ENCODE measurements around the gene MITF. TPM values are rescaled to one million over a fixed set of nuclear protein-coding genes. Genes with fewer than 3 reads are reported as not detected.

MITF gene
- total RNA-seq, 1 donor: 30.2 TPM

GRCh38 chr3:69724722-69725435, 14.4 kb upstream of the MITF start:
- TF ChIP-seq, protein P1, sequence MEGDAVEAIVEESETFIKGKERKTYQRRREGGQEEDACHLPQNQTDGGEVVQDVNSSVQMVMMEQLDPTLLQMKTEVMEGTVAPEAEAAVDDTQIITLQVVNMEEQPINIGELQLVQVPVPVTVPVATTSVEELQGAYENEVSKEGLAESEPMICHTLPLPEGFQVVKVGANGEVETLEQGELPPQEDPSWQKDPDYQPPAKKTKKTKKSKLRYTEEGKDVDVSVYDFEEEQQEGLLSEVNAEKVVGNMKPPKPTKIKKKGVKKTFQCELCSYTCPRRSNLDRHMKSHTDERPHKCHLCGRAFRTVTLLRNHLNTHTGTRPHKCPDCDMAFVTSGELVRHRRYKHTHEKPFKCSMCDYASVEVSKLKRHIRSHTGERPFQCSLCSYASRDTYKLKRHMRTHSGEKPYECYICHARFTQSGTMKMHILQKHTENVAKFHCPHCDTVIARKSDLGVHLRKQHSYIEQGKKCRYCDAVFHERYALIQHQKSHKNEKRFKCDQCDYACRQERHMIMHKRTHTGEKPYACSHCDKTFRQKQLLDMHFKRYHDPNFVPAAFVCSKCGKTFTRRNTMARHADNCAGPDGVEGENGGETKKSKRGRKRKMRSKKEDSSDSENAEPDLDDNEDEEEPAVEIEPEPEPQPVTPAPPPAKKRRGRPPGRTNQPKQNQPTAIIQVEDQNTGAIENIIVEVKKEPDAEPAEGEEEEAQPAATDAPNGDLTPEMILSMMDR (IDR thresholded peaks at IDR 0.05; ENCODE audit: insufficient read depth, low read depth, low read length): no peak
- peak; percentile 85 for DNase-seq (ENCODE audit: low read depth)
- H3K4me3 ChIP-seq (ENCODE audit: low read depth, low read length): no peak overlapping the region

DNA sequence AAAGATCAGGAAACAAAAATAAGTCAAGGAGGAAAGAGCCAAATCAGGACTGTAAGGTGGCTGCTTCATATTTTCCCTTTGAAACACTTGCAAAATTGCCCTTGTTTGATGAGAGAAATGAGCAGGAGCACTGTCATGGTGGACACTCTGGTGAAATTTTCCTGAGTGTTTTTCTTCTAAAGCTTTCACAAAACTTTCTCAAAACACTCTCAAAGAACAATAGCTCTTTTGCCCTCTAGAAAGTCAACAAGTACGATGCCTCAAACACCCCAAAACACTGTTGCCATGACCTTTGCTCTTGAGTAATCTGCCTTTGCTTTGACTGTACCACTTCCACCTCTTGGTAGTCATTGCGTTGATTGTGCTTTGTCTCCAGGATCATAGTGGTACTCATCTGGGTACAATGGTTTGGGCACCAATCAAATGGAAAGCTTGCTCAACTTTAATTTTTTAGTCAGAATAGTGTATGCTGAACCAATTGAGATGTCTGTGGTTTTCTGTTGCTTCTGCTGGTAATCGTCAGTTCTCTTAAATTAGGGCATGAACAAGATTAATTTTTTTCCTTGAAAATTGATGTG, 13.2 kb upstream of the MITF start:
- no peak overlapping the region for H3K4me3 ChIP-seq (ENCODE audit: low read depth, low read length)
- DNase-seq (ENCODE audit: low read depth): no peak
- TF ChIP-seq, protein P1 (IDR thresholded peaks at IDR 0.05; ENCODE audit: insufficient read depth, low read depth, low read length): no peak

GRCh38 chr3:69729147-69729919, 9.9 kb upstream of the MITF start:
- DNase-seq (ENCODE audit: low read depth): no peak
- H3K4me3 ChIP-seq (ENCODE audit: low read depth, low read length): no peak overlapping the region
- TF ChIP-seq, protein P1 (IDR thresholded peaks at IDR 0.05; ENCODE audit: insufficient read depth, low read depth, low read length): no peak

- no peak for DNase-seq (ENCODE audit: low read depth)
- no peak overlapping the region for H3K4me3 ChIP-seq (ENCODE audit: low read depth, low read length)
- TF ChIP-seq, protein P1 (IDR thresholded peaks at IDR 0.05; ENCODE audit: insufficient read depth, low read depth, low read length): no peak
These were observed 8.2 kb upstream of the MITF start for GRCh38 chr3:69731080-69731479.

GRCh38 chr3:69735893-69736292, 3.4 kb upstream of the MITF start:
- no peak for DNase-seq (ENCODE audit: low read depth)
- H3K4me3 ChIP-seq (ENCODE audit: low read depth, low read length): no peak overlapping the region
- TF ChIP-seq, protein P1 (IDR thresholded peaks at IDR 0.05; ENCODE audit: insufficient read depth, low read depth, low read length): no peak

DNA sequence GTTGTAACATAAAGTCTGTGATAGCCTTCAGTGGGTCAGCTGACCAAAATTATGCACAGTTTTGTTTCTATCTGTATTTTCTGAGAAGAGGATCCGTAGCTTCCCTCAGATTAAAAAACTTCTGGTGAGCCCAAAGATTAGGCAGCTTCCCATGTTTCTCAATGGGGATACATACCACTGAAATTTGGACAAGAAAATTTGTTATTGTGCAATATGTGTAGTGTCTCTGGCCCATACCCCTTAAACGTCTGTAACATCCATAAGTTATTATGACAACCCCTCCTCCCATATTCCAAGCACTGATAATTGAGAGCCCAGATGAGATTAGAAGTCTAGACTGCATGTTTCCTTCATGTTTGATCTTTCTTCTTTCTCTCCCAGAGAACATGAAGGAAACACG, 1.9 kb upstream of the MITF start:
- TF ChIP-seq, protein P1 (IDR thresholded peaks at IDR 0.05; ENCODE audit: insufficient read depth, low read depth, low read length): no peak
- no peak overlapping the region for H3K4me3 ChIP-seq (ENCODE audit: low read depth, low read length)

More for the DNA sequence above, 1.9 kb upstream of the MITF start:
- peak; percentile 31 for DNase-seq (ENCODE audit: low read depth)

Data from fibroblast of villous mesenchyme (primary cell).